GM21737 (cell line): ENCODE measurements around the gene TRIM50.
"Not testable (repeated sequence)": the region's sequence is repeated elsewhere in the genome, so short reads cannot be mapped to it uniquely, and the experiment has no call there.

Source experiments
- ATAC-seq: cut with Tn5 transposase; IDR thresholded peaks from one replicate; pipeline ENCODE4 v1.9.1; 2021; ENCODE audit warnings: mild to moderate bottlenecking, moderate library complexity; ENCODE audit not compliant: unreplicated experiment

The TRIM50 gene

GRCh38 chr7:73316521-73316920 is 11.4 kb downstream of the TRIM50 start:
- no peak for ATAC-seq

GRCh38 chr7:73314271-73314670 is 13.6 kb downstream of the TRIM50 start:
- ATAC-seq, result no peak

- ATAC-seq, result no peak
These were observed 14.4 kb downstream of the TRIM50 start for GRCh38 chr7:73313521-73313906.

- ATAC-seq, result no peak
These were observed 14.9 kb downstream of the TRIM50 start for GRCh38 chr7:73312831-73313520.

GRCh38 chr7:73311421-73311820 is 16.5 kb downstream of the TRIM50 start:
- ATAC-seq, result not testable (repeated sequence)

GRCh38 chr7:73308665-73309214 is 19.1 kb downstream of the TRIM50 start, which contains the start of gene NSUN5:
NSUN5 (minus strand) TSS chr7:73308826; CDS start chr7:73308790, 36 bp downstream.
- peak; percentile 90 for ATAC-seq

- peak; percentile 32 for ATAC-seq
These were observed 19.7 kb downstream of the TRIM50 start for GRCh38 chr7:73308074-73308664.

- no peak for ATAC-seq
These were observed 20.4 kb downstream of the TRIM50 start for GRCh38 chr7:73307436-73307835.

- ATAC-seq, result not testable (repeated sequence)
These were observed 23.1 kb downstream of the TRIM50 start for GRCh38 chr7:73304612-73305387.

- no peak for ATAC-seq
These were observed 23.8 kb downstream of the TRIM50 start for GRCh38 chr7:73304071-73304470.

GRCh38 chr7:73303546-73303945 is 24.3 kb downstream of the TRIM50 start:
- no peak for ATAC-seq

- not testable (repeated sequence) for ATAC-seq
These were observed 25.0 kb downstream of the TRIM50 start for GRCh38 chr7:73302846-73303245.

- not testable (repeated sequence) for ATAC-seq
These were observed 26.8 kb downstream of the TRIM50 start for GRCh38 chr7:73301108-73301507.

GRCh38 chr7:73299812-73300211 is 28.1 kb downstream of the TRIM50 start:
- ATAC-seq, result not testable (repeated sequence)

- ATAC-seq, result not testable (repeated sequence)
These were observed 30.2 kb downstream of the TRIM50 start for GRCh38 chr7:73297706-73298105.

- ATAC-seq, result not testable (repeated sequence)
These were observed 30.6 kb downstream of the TRIM50 start for GRCh38 chr7:73297235-73297634.

GRCh38 chr7:73277210-73277609 is 50.7 kb downstream of the TRIM50 start:
- not testable (repeated sequence) for ATAC-seq

GRCh38 chr7:73267813-73268212 is 60.1 kb downstream of the TRIM50 start:
- ATAC-seq, result not testable (repeated sequence)

- ATAC-seq, result peak; percentile 69
These were observed 61.0 kb downstream of the TRIM50 start for GRCh38 chr7:73266719-73267368.
